Upper lobe of left lung (tissue), 6 donors: ENCODE data around the gene CS. TPM values are rescaled to one million over a fixed set of nuclear protein-coding genes. Genes with fewer than 3 reads are reported as not detected.

Experiments used
- ATAC-seq, 2 donors: fragments of 200-7000 bp; cut with Tn5 transposase; one replicate each; pipeline ENCODE4 v1.9.1; 2022; ENCODE audit warnings: mild to moderate bottlenecking in 2 of 2, moderate library complexity in 2 of 2; ENCODE audit not compliant: low FRiP score in 2 of 2
- DNase-seq, 2 donors: peaks; one replicate each; pipeline ENCODE4 v3.0.0-alpha.2; 2019 to 2020
- H3K27ac ChIP-seq, 4 donors: fragments of 200-600 bp; sonication (generic); one replicate each; pipeline ENCODE4 v1.5.1; 2016 to 2019
- H3K27me3 ChIP-seq, 4 donors: fragments of 200-600 bp; sonication (generic); one replicate each; pipeline ENCODE4 v1.5.1; 2017 to 2019
- H3K36me3 ChIP-seq, 4 donors: fragments of 200-600 bp; sonication (generic); one replicate each; pipeline ENCODE4 v1.5.1; 2016 to 2019
- H3K4me1 ChIP-seq, 4 donors: fragments of 200-600 bp; sonication (generic); one replicate each; pipeline ENCODE4 v1.5.1; 2018 to 2019
- H3K4me3 ChIP-seq, 4 donors: fragments of 200-600 bp; sonication (generic); one replicate each; pipeline ENCODE4 v1.5.1; 2017 to 2019; ENCODE audit warnings: mild to moderate bottlenecking in 2 of 4, moderate library complexity in 1 of 4
- H3K9me3 ChIP-seq, 4 donors: fragments of 200-600 bp; sonication (generic); one replicate each; pipeline ENCODE4 v1.5.1; 2018 to 2019
- CTCF ChIP-seq, 6 experiments: fragments of 450-650 bp in 4 of 6; fragments of 200-600 bp in 2 of 6; sonication (generic) in 2 of 6; IDR thresholded peaks; one replicate each; pipeline ENCODE4 v1.5.1; 2016 to 2019; ENCODE audit warnings: antibody characterized with exemption in 6 of 6
- EP300 ChIP-seq, 4 donors: sonication (generic); formaldehyde crosslinking; IDR thresholded peaks; one replicate each; pipeline ENCODE4 v1.5.1; 2017; ENCODE audit warnings: antibody characterized with exemption in 4 of 4, control low read depth in 2 of 4
- POLR2A ChIP-seq, 4 donors: fragments of 450-650 bp; IDR thresholded peaks; one replicate each; pipeline ENCODE4 v1.5.1; 2016 to 2017; ENCODE audit warnings: antibody characterized with exemption in 4 of 4, mild to moderate bottlenecking in 2 of 4
- POLR2AphosphoS5 ChIP-seq, 2 donors: sonication (generic); formaldehyde crosslinking; IDR thresholded peaks; one replicate each; pipeline ENCODE4 v1.5.1; 2017; ENCODE audit warnings: antibody characterized with exemption in 2 of 2
- WGBS, 2 donors: methylation state at CpG; one replicate each; pipeline ENCODE4 v1.1.5; 2017 to 2018; 5-methylcytosine and 5-hydroxymethylcytosine counted together
- total RNA-seq, 6 donors: library from RNA; depleted of rRNA in 4 of 6; stranded (reverse); fragments of >200 nt in 4 of 6; gene quantifications; one replicate each; pipeline versions ENCODE4 v1.1.0 to v1.2.1, GENCODE V29; 2016 to 2021
- donor health status: DM: no; HTN: no; CAD: no; lungs with moderate emphysema.
- donor health status: DM: no; HTN: yes; CAD: no; lungs with severe emphysema.

The CS gene
- total RNA-seq, 6 donors from 2014 or later, result 99.9 to 201 (median 151) TPM

- H3K4me3 ChIP-seq, result no peak overlapping the region
- TF ChIP-seq CTCF (IDR thresholded peaks at IDR 0.05) (no peak), EP300 (IDR thresholded peaks at IDR 0.05) (no peak), POLR2AphosphoS5 (IDR thresholded peaks at IDR 0.05) (no peak), POLR2A (IDR thresholded peaks at IDR 0.05) (no peak)
- peak in 1 of 2 donors; percentile 59 for DNase-seq
- H3K36me3 ChIP-seq, result peaks cover 66 to 100% (median 95%) of the 10 kb centered on the region in 4 donors
- no peak overlapping the region for H3K27ac ChIP-seq
- no peaks in the 10 kb centered on the region for H3K4me1 ChIP-seq
- no peaks in the 10 kb centered on the region for H3K9me3 ChIP-seq
- ATAC-seq, result no peak
- H3K27me3 ChIP-seq, result no peaks in the 10 kb centered on the region
- WGBS, 2 donors, result 96 to 98% methylated on average over 12 to 14 of the region's 14 CpGs
These were observed 55.6 kb downstream of the CS start for GRCh38 chr12:56244494-56244893.

- TF ChIP-seq EP300 (IDR thresholded peaks at IDR 0.05) (no peak), POLR2A (IDR thresholded peaks at IDR 0.05) (no peak), CTCF (IDR thresholded peaks at IDR 0.05) (no peak), POLR2AphosphoS5 (IDR thresholded peaks at IDR 0.05) (no peak)
- no peaks in the 10 kb centered on the region for H3K4me1 ChIP-seq
- WGBS, 2 donors, result 81% methylated on average over 3 of the region's 3 CpGs
- no peak overlapping the region for H3K4me3 ChIP-seq
- DNase-seq (no peak), ATAC-seq (no peak)
- H3K27ac ChIP-seq, result no peak overlapping the region
- H3K9me3 ChIP-seq, result no peaks in the 10 kb centered on the region
- no peaks in the 10 kb centered on the region for H3K27me3 ChIP-seq
- H3K36me3 ChIP-seq, result peaks cover 66 to 99% (median 94%) of the 10 kb centered on the region in 4 donors
These were observed 56.4 kb downstream of the CS start for GRCh38 chr12:56243731-56244181.

- Histone ChIP-seq H3K9me3 (no peaks in the 10 kb centered on the region), H3K4me1 (no peaks in the 10 kb centered on the region), H3K27me3 (no peaks in the 10 kb centered on the region), H3K36me3 (peaks cover 61 to 99% (median 90%) of the 10 kb centered on the region in 4 donors), H3K27ac (no peak overlapping the region), H3K4me3 (no peak overlapping the region)
- no peak for ATAC-seq
- TF ChIP-seq EP300 (IDR thresholded peaks at IDR 0.05), result no peak
- TF ChIP-seq POLR2A (IDR thresholded peaks at IDR 0.05), result no peak
- TF ChIP-seq CTCF (IDR thresholded peaks at IDR 0.05), result no peak
- no peak for TF ChIP-seq POLR2AphosphoS5 (IDR thresholded peaks at IDR 0.05)
- WGBS, 2 donors, result 86 to 90% methylated on average over 12 to 13 of the region's 13 CpGs
- DNase-seq, result peak in 1 of 2 donors; percentile 59
These were observed 57.1 kb downstream of the CS start for GRCh38 chr12:56242986-56243385.

- DNase-seq (no peak), ATAC-seq (no peak)
- TF ChIP-seq CTCF (IDR thresholded peaks at IDR 0.05) (no peak), POLR2A (IDR thresholded peaks at IDR 0.05) (no peak), EP300 (IDR thresholded peaks at IDR 0.05) (no peak), POLR2AphosphoS5 (IDR thresholded peaks at IDR 0.05) (no peak)
- peaks cover 51 to 95% (median 80%) of the 10 kb centered on the region in 4 donors for H3K36me3 ChIP-seq
- no peaks in the 10 kb centered on the region for H3K9me3 ChIP-seq
- no peaks in the 10 kb centered on the region for H3K4me1 ChIP-seq
- no peak overlapping the region for H3K4me3 ChIP-seq
- 75 to 79% methylated on average over 9 of the region's 9 CpGs for WGBS, 2 donors
- H3K27me3 ChIP-seq, result no peaks in the 10 kb centered on the region
- H3K27ac ChIP-seq, result no peak overlapping the region
These were observed 58.5 kb downstream of the CS start for GRCh38 chr12:56241424-56242303.
